Ishikawa (cell line): ENCODE data around the gene PXDC1.

ENCODE experiments used
- CEBPB ChIP-seq: IDR thresholded peaks from 2 replicates; pipeline ENCODE4 v1.6.1; 2012
- CREB1 ChIP-seq: IDR thresholded peaks from 2 replicates; pipeline ENCODE4 v1.6.1; 2012; ENCODE audit warnings: low read depth
- EGR1 ChIP-seq: IDR thresholded peaks from 2 replicates; pipeline ENCODE4 v1.6.1; 2012
- EP300 ChIP-seq: IDR thresholded peaks from 2 replicates; pipeline ENCODE4 v1.6.1; 2012; ENCODE audit warnings: borderline replicate concordance
- FOXM1 ChIP-seq: IDR thresholded peaks from 2 replicates; pipeline ENCODE4 v1.6.1; 2012; ENCODE audit warnings: low read depth, borderline replicate concordance
- NFIC ChIP-seq: IDR thresholded peaks from 2 replicates; pipeline ENCODE4 v1.6.1; 2012
- RAD21 ChIP-seq: IDR thresholded peaks from 2 replicates; pipeline ENCODE4 v1.6.1; 2012; ENCODE audit warnings: low read depth
- TAF1 ChIP-seq: IDR thresholded peaks from 2 replicates; pipeline ENCODE4 v1.6.1; 2012; ENCODE audit warnings: low read depth, mild to moderate bottlenecking
- TCF12 ChIP-seq: IDR thresholded peaks from 2 replicates; pipeline ENCODE4 v1.6.1; 2012; ENCODE audit warnings: low read depth
- TEAD4 ChIP-seq: IDR thresholded peaks from 2 replicates; pipeline ENCODE4 v1.6.1; 2012
- YY1 ChIP-seq: IDR thresholded peaks from 2 replicates; pipeline ENCODE4 v1.6.1; 2012; ENCODE audit warnings: low read depth
- ZBTB7A ChIP-seq: IDR thresholded peaks from 2 replicates; pipeline ENCODE4 v1.6.1; 2012; ENCODE audit warnings: low read depth
- TF ChIP-seq, protein P1 (sequence below): IDR thresholded peaks from 2 replicates; pipeline ENCODE4 v1.6.1; 2012
- TF ChIP-seq, protein P2 (sequence below): IDR thresholded peaks from 2 replicates; pipeline ENCODE4 v1.6.1; 2012
- TF ChIP-seq, protein P3 (sequence below): IDR thresholded peaks from 2 replicates; pipeline ENCODE4 v1.6.1; 2012; ENCODE audit warnings: low read depth, mild to moderate bottlenecking

Gene PXDC1

DNA sequence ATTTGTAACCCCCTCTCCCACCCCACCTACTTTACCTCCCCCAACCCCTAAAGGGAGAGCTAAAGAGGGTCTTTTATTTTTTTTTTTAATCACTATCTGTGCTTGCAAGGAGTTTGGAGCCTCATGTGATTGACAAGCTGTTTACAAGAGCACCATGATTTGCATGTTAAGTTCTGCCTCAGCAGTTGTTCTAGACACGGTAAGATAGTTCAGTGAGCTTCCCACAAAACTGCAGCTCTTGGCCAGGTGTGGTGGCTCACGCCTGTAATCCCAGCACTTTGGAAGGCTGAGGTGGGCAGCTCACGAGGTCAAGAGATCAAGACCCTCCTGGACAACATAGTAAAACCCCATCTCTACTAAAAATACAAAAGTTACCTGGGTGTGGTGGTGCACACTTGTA is 5.0 kb upstream of the PXDC1 start:
- no peak for TF ChIP-seq RAD21
- no peak for TF ChIP-seq YY1

DNA sequence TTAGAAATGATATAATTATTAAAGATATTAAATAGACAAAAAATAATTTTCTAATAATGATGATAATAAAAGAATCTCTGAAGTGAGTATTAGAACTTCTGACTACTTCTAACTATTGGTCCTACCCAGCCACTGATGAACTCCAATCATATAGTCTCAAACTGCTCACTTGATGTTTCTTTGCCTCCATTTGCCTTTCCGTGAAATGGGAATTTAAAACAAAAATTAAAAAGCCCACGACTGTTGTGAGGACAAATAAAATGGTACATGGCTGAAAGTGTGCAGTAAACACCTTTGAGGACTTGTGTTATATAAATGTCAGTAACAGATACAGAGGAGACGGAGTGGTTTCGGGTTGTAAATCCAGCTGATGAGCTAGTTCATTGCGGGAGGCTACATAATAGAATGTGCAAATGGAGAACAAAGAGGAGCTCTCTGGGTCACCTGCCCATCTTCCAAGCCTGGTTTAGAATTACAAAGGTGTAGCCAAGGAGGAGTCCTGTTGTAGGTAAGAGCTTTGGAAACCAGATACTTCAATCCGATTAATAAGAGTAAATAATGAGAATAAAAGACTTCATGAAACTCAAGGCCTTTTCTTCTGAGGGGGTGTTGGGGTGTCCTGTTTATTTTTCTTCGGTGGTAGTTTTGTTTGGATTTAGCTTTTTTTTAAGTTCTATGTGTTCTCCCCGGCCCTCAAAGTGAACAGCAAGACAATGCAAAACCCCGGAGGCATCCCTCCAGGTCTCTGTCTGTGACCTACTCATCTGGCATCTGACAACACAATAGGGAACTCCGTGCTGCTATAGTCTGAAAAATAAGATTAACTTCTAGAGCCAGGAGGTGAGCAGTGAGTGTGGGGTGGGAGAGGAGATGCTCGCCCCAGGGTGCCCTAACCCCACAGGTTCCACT is 4.4 kb upstream of the PXDC1 start:
- TF ChIP-seq NFIC, result no peak

DNA sequence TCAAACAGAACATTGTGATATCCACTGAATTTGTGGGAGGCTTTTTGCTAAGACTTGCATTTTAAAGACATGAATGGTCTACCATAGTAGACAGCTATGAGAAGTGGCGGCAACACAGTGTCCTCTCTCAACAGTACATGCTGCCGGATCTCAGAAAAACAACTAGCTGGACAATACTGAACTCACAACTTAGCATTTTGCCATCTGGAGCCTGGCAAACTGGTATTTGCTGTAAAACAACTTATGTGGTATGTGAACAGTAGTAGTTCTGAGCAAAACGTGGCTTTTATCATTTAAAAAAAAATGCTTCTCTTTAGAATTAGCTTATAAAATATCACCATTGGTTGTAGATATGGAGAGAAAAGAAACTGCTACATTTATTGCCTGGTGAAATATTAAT is 3.3 kb upstream of the PXDC1 start:
- TF ChIP-seq EGR1, result no peak
- no peak for TF ChIP-seq CEBPB
- no peak for TF ChIP-seq NFIC
- no peak for TF ChIP-seq FOXM1
- TF ChIP-seq, protein P1, sequence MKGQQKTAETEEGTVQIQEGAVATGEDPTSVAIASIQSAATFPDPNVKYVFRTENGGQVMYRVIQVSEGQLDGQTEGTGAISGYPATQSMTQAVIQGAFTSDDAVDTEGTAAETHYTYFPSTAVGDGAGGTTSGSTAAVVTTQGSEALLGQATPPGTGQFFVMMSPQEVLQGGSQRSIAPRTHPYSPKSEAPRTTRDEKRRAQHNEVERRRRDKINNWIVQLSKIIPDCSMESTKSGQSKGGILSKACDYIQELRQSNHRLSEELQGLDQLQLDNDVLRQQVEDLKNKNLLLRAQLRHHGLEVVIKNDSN, result no peak
- no peak for TF ChIP-seq RAD21
- TF ChIP-seq, protein P2, sequence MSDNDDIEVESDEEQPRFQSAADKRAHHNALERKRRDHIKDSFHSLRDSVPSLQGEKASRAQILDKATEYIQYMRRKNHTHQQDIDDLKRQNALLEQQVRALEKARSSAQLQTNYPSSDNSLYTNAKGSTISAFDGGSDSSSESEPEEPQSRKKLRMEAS, result no peak
- TF ChIP-seq TEAD4, result no peak
- TF ChIP-seq ZBTB7A, result no peak
- no peak for TF ChIP-seq EP300
- no peak for TF ChIP-seq TCF12
- TF ChIP-seq, protein P3, sequence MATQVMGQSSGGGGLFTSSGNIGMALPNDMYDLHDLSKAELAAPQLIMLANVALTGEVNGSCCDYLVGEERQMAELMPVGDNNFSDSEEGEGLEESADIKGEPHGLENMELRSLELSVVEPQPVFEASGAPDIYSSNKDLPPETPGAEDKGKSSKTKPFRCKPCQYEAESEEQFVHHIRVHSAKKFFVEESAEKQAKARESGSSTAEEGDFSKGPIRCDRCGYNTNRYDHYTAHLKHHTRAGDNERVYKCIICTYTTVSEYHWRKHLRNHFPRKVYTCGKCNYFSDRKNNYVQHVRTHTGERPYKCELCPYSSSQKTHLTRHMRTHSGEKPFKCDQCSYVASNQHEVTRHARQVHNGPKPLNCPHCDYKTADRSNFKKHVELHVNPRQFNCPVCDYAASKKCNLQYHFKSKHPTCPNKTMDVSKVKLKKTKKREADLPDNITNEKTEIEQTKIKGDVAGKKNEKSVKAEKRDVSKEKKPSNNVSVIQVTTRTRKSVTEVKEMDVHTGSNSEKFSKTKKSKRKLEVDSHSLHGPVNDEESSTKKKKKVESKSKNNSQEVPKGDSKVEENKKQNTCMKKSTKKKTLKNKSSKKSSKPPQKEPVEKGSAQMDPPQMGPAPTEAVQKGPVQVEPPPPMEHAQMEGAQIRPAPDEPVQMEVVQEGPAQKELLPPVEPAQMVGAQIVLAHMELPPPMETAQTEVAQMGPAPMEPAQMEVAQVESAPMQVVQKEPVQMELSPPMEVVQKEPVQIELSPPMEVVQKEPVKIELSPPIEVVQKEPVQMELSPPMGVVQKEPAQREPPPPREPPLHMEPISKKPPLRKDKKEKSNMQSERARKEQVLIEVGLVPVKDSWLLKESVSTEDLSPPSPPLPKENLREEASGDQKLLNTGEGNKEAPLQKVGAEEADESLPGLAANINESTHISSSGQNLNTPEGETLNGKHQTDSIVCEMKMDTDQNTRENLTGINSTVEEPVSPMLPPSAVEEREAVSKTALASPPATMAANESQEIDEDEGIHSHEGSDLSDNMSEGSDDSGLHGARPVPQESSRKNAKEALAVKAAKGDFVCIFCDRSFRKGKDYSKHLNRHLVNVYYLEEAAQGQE, result no peak
- no peak for TF ChIP-seq TAF1
- TF ChIP-seq YY1, result no peak
- no peak for TF ChIP-seq CREB1

DNA sequence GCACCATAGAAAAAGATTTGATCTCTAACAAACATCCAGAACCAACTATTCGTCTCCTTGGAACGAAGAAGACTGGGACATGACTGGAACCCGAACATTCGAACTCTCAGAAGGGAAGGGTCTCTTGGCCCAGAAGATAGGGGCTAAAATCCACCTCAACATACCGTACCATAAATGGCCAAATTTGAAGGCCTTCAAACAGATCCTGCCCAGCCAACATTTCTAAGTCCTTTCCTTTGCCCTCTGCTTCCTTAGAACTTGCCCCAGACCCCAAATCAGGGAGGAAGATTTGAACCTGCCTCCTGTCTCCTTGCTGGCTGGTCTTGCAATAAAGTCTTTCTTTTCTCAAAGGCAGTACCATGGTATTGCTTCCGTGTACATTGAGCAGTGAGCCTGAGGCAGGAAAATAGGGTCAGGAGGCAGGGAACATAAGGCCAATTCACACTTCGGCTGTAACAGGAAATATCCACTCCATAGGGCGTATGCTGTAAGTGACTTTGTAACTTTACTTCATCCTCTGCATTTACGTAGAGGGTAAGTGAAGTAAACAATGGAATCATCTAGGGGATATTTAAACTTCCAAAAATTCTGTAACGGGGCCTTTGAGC is 1.8 kb upstream of the PXDC1 start:
- TF ChIP-seq FOXM1 (no peak), NFIC (no peak), RAD21 (no peak), TCF12 (no peak), ZBTB7A (no peak)
- TF ChIP-seq, protein P3, result no peak

DNA sequence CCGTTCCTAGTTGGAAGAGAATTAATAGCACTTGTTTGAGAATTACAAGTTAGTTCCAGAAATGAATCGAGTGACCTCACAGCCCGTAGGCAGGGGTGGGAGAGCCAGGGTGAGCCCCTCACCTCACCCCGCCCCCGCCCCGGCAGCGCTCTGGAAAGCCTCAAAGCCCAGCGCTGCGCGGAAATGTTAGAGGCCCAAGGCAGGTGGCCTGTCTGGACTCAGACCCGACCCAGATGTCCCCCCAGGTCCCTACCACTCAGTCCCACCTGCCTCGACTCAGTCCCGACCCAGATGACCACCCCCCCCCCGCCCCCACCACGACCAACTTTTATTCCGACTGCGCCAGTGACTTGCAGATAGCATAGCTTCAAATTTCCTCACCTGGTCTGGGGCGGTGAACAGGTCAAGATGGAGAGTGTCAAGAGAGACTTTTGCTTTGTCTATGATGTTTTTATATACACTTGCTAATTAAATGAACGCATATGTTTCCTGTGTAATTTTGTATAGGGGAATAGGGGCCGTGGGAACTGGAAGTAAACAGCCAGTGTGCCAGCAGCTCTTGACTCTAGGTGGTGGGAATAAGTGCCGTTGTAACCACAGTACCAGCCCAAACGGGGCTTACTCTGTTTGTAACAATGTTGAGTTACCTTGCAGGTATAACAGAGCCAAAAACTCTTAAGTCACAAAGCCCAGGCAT is 1.2 kb upstream of the PXDC1 start:
- TF ChIP-seq ZBTB7A, result no peak
- TF ChIP-seq TCF12, result no peak
- TF ChIP-seq NFIC, result no peak
- TF ChIP-seq CREB1, result no peak
- no peak for TF ChIP-seq TAF1
- TF ChIP-seq RAD21, result no peak
- TF ChIP-seq YY1, result no peak
- TF ChIP-seq, protein P3, result no peak
- TF ChIP-seq FOXM1, result no peak
- no peak for TF ChIP-seq EP300
- TF ChIP-seq, protein P1, result no peak
- no peak for TF ChIP-seq CEBPB
- TF ChIP-seq, protein P2, result no peak
- TF ChIP-seq TEAD4, result no peak
- TF ChIP-seq EGR1, result no peak
